Thoracic aorta (tissue), 2 donors: Measurements from ENCODE around the gene AQP6. TPM values are rescaled to one million over a fixed set of nuclear protein-coding genes. Genes with fewer than 3 reads are reported as not detected.
"Not testable (repeated sequence)": the region's sequence is repeated elsewhere in the genome, so short reads cannot be mapped to it uniquely, and the experiment has no call there.

ENCODE experiments used
- ATAC-seq: fragments of 150-250 bp; one replicate; pipeline ENCODE4 v1.8.0; 2017; ENCODE audit warnings: low read depth; ENCODE audit not compliant: insufficient number of reproducible peaks, low FRiP score
- DNase-seq: peaks from one replicate; pipeline ENCODE4 v3.0.0-alpha.2; 2020; ENCODE audit warnings: low spot score
- H3K27ac ChIP-seq, 2 donors: fragments of 200-600 bp; sonication (generic); 1 replicate in 1 of 2; 2 replicates in 1 of 2; pipeline ENCODE4 v1.5.1; 2016; ENCODE audit warnings: mild to moderate bottlenecking in 2 of 2, moderate library complexity in 2 of 2
- H3K27me3 ChIP-seq: fragments of 200-600 bp; sonication (generic); replicated peaks from 2 replicates; pipeline ENCODE4 v1.6.0; 2016; ENCODE audit warnings: mild to moderate bottlenecking; ENCODE audit not compliant: insufficient read depth
- H3K36me3 ChIP-seq: fragments of 200-600 bp; sonication (generic); one replicate; pipeline ENCODE4 v1.5.1; 2016
- H3K4me1 ChIP-seq, 2 donors: fragments of 200-600 bp; sonication (generic); 1 replicate in 1 of 2; 2 replicates in 1 of 2; pipeline versions ENCODE4 v1.5.1 to v1.6.0; 2016; ENCODE audit warnings: low read depth in 2 of 2, mild to moderate bottlenecking in 1 of 2; ENCODE audit not compliant: control insufficient read depth in 1 of 2
- H3K4me3 ChIP-seq: fragments of 200-600 bp; sonication (generic); 2 replicates; pipeline ENCODE4 v1.5.1; 2016; ENCODE audit warnings: mild to moderate bottlenecking
- H3K9me3 ChIP-seq: fragments of 200-600 bp; sonication (generic); 2 replicates; pipeline ENCODE4 v1.5.1; 2016
- CTCF ChIP-seq: fragments of 200-600 bp; sonication (generic); IDR thresholded peaks from one replicate; pipeline ENCODE4 v1.5.1; 2019; ENCODE audit warnings: antibody characterized with exemption
- total RNA-seq, 2 donors: library from RNA; depleted of rRNA; stranded (reverse); fragments of >200 nt; gene quantifications; one replicate each; pipeline versions ENCODE4 v1.1.0 to v1.2.3, GENCODE V29; 2016

The AQP6 gene
- total RNA-seq, 2 donors from 2014 or later = not detected

GRCh38 chr12:49983892-49984291 is 11.1 kb downstream of the AQP6 start:
- DNase-seq (no peak), ATAC-seq (peak; percentile 24)
- H3K4me1 ChIP-seq = peaks cover 3 to 11% of the 10 kb centered on the region in 2 donors
- no peaks in the 10 kb centered on the region for H3K27me3 ChIP-seq
- no peak for TF ChIP-seq CTCF
- no peaks in the 10 kb centered on the region for H3K9me3 ChIP-seq
- no peak overlapping the region for H3K4me3 ChIP-seq
- no peaks in the 10 kb centered on the region for H3K36me3 ChIP-seq
- no peak overlapping the region for H3K27ac ChIP-seq

- Histone ChIP-seq H3K4me1 (peaks cover 3 to 11% of the 10 kb centered on the region in 2 donors), H3K27ac (no peak overlapping the region), H3K36me3 (no peaks in the 10 kb centered on the region), H3K9me3 (no peaks in the 10 kb centered on the region), H3K4me3 (no peak overlapping the region), H3K27me3 (no peaks in the 10 kb centered on the region)
- no peak for DNase-seq
- TF ChIP-seq CTCF = no peak
- no peak for ATAC-seq
These were observed 12.0 kb downstream of the AQP6 start for GRCh38 chr12:49984476-49985359.

GRCh38 chr12:49985981-49986380 is 13.2 kb downstream of the AQP6 start:
- Histone ChIP-seq H3K4me1 (peaks cover 3 to 11% of the 10 kb centered on the region in 2 donors), H3K4me3 (no peak overlapping the region), H3K9me3 (no peaks in the 10 kb centered on the region), H3K36me3 (no peaks in the 10 kb centered on the region), H3K27me3 (no peaks in the 10 kb centered on the region), H3K27ac (no peak overlapping the region)
- TF ChIP-seq CTCF = no peak
- DNase-seq (no peak), ATAC-seq (no peak)

GRCh38 chr12:49986476-49986875 is 13.7 kb downstream of the AQP6 start:
- H3K36me3 ChIP-seq, H3K4me3 ChIP-seq, H3K27me3 ChIP-seq, H3K9me3 ChIP-seq, DNase-seq, H3K27ac ChIP-seq, ATAC-seq: not testable (repeated sequence)
- peaks cover 3 to 11% of the 10 kb centered on the region in 2 donors for H3K4me1 ChIP-seq

- peaks cover 3 to 11% of the 10 kb centered on the region in 2 donors for H3K4me1 ChIP-seq
- TF ChIP-seq CTCF = no peak
- no peak overlapping the region for H3K27ac ChIP-seq
These were observed 15.0 kb downstream of the AQP6 start for GRCh38 chr12:49987625-49988303.

GRCh38 chr12:49989400-49989799 is 16.7 kb downstream of the AQP6 start:
- H3K9me3 ChIP-seq, DNase-seq, ATAC-seq, H3K27ac ChIP-seq, H3K4me3 ChIP-seq, H3K27me3 ChIP-seq, H3K36me3 ChIP-seq, H3K4me1 ChIP-seq: not testable (repeated sequence)

More at GRCh38 chr12:49987625-49988303, 15.0 kb downstream of the AQP6 start:
- ATAC-seq (no peak), DNase-seq (no peak)
- no peak overlapping the region for H3K4me3 ChIP-seq
- H3K36me3 ChIP-seq = no peaks in the 10 kb centered on the region
- H3K9me3 ChIP-seq = no peaks in the 10 kb centered on the region
- no peaks in the 10 kb centered on the region for H3K27me3 ChIP-seq
